D721Med (cell line): Measurements from ENCODE around the gene MSI2.

Experiments
- DNase-seq: peaks from one replicate; pipeline ENCODE4 v3.0.0; 2011; ENCODE audit warnings: low spot score; ENCODE audit not compliant: insufficient read length
- FAIRE-seq: peaks from 2 replicates; lab custom pipeline; 2011; peaks lifted over from hg19 to GRCh38; lab: Jason Lieb, UNC
- TF ChIP-seq, protein P1 (sequence below): IDR thresholded peaks from 2 replicates; pipeline ENCODE4 v1.5.1; 2012; ENCODE audit warnings: mild to moderate bottlenecking, control low read depth; ENCODE audit not compliant: insufficient read depth; ENCODE audit errors: missing control alignments

The MSI2 gene

DNA sequence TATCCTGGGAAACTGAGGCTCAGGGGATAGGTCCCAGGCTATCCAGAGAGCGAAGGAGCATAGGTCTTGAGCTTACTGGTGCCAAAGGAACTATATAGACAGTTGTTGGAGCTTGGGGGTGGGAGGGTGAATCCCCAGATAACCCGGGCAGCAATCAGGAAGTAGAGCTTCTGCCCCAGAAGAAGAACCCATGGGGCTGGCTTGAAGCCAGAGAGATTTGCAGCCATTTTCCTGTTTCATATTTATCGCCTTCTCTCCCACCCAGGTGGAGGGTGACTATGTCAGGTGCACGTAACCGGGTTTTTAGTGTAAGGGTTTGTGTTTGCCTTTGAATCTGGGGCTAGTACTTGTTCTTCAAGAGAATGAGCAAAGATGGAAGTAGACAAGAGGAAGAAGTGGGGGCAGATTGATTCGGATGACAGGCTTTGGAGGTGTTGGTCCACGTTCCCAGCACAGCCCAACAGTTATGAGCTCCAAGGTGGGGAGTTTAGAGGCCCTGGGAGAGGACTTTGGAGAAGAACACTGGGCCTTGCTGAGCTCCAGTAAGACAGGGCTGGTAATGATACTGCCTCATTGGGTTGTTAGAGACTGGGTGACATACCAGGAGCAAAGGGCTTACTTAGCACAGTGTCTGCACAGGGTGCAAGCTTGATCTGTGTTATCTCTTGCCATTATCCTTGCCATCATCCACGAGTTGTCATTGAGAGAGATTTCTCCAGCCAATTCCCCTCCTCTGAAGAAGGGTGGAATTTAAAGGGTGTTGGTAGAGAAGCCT lies 343.1 kb downstream of the MSI2 start:
- FAIRE-seq, result no peak

DNA sequence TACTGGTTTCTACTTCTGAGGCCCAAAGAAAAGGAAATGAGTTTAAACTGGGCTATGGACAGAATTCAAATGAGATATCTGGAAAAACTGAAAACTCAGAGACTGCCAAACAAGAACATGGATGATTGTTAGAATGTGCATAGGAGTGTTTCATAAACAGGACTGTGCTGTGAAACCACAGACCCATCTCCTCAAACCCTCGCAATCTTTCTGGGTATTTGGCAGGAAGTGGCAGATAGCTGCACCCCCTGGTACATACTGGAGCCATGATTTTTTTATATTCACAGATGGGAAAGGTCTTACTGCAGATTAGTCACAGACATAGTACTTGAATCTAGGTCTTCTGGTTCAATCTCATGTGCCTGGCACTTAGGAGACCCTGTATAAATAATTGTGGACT lies 343.8 kb downstream of the MSI2 start:
- DNase-seq (no peak), FAIRE-seq (no peak)
- TF ChIP-seq, protein P1, sequence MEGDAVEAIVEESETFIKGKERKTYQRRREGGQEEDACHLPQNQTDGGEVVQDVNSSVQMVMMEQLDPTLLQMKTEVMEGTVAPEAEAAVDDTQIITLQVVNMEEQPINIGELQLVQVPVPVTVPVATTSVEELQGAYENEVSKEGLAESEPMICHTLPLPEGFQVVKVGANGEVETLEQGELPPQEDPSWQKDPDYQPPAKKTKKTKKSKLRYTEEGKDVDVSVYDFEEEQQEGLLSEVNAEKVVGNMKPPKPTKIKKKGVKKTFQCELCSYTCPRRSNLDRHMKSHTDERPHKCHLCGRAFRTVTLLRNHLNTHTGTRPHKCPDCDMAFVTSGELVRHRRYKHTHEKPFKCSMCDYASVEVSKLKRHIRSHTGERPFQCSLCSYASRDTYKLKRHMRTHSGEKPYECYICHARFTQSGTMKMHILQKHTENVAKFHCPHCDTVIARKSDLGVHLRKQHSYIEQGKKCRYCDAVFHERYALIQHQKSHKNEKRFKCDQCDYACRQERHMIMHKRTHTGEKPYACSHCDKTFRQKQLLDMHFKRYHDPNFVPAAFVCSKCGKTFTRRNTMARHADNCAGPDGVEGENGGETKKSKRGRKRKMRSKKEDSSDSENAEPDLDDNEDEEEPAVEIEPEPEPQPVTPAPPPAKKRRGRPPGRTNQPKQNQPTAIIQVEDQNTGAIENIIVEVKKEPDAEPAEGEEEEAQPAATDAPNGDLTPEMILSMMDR, result no peak

More for the DNA sequence above, 343.1 kb downstream of the MSI2 start:
- no peak for DNase-seq
- TF ChIP-seq, protein P1, result no peak

- TF ChIP-seq, protein P1, result no peak
- DNase-seq, result no peak
- no peak for FAIRE-seq
These were observed 344.9 kb downstream of the MSI2 start for GRCh38 chr17:57601143-57601735.

DNA sequence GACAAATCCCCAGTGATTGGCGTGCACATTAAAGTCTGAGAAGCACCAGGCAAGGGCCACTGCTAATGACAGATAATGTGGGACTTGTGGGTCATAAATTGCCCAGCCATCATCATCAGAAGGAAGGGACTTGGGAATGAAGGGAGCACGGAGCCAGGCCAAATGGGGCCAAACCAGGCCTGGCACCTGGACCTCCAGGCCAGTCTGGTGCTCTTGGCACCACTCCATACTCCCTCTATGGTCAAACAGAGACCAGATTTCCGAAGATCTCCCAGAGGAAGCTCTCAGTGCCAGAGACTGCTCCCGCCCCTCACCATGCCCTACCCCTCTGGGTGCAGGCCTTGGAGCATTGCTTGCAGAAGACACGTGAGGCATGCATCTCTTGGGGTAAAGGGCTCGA lies 346.6 kb downstream of the MSI2 start:
- TF ChIP-seq, protein P1, result no peak
- DNase-seq (no peak), FAIRE-seq (no peak)

GRCh38 chr17:57603546-57603945 lies 347.2 kb downstream of the MSI2 start:
- TF ChIP-seq, protein P1, result no peak
- no peak for FAIRE-seq
- DNase-seq, result no peak

DNA sequence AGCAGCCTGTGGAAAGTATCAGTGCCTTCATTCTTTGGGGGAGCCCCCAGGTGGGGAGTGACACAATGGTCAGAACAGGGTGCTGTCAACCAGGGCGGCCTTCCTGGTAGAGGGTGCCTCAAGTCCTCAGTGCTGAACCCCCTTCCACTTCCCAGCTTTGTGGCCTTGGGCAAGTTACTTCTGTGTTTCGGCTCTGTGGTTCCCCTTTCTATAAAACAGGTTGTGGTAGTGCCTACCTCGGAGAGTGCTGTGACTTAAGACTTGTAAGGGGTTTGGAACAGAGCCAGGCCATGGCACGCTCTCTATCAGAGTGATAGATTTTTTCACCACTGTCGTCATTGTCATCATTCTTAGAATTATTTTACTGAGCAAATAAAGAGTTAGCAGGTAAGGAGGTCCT lies 347.7 kb downstream of the MSI2 start:
- FAIRE-seq (no peak), DNase-seq (no peak)
- TF ChIP-seq, protein P1, result no peak
